Adrenal gland (tissue), 5 donors: Measurements from ENCODE around the gene FYCO1.

Source experiments
- POLR2A ChIP-seq, 2 donors: fragments of 450-650 bp; IDR thresholded peaks; one replicate each; pipeline ENCODE4 v1.6.1; 2017; ENCODE audit warnings: antibody characterized with exemption in 2 of 2, mild to moderate bottlenecking in 2 of 2, moderate library complexity in 1 of 2
- TF ChIP-seq, protein P1 (sequence below), 6 experiments: fragments of 450-650 bp in 4 of 6; fragments of 200-600 bp in 2 of 6; sonication (generic) in 1 of 6; IDR thresholded peaks; 1 replicate in 5 of 6; 2 replicates in 1 of 6; pipeline versions ENCODE4 v1.5.1 to v1.8.0; 2016 to 2021; ENCODE audit warnings: antibody characterized with exemption in 6 of 6, mild to moderate bottlenecking in 2 of 6, moderate library complexity in 1 of 6
- donor health status: DM: no; HTN: no; CAD: no.

DNA sequence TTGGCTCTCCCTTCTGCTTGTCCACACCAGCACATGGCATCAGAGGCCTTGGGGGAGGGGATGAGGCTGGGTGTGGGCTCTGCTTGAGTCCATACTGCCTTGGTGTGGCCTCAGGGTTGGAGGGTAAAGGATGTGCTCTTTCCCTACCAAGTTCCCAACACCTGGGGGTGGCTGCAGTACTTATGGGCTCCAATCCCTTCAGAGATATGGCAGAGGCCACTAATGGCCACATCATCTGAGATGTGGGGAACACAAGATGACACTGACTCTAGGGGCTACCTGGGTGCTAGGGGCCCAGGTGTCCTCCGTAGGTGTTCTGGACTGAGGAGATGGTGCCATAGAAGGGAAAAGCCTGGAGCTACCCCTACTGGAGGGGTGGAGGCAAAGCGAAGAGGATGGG, 45.5 kb downstream of the FYCO1 start:
- TF ChIP-seq, protein P1, sequence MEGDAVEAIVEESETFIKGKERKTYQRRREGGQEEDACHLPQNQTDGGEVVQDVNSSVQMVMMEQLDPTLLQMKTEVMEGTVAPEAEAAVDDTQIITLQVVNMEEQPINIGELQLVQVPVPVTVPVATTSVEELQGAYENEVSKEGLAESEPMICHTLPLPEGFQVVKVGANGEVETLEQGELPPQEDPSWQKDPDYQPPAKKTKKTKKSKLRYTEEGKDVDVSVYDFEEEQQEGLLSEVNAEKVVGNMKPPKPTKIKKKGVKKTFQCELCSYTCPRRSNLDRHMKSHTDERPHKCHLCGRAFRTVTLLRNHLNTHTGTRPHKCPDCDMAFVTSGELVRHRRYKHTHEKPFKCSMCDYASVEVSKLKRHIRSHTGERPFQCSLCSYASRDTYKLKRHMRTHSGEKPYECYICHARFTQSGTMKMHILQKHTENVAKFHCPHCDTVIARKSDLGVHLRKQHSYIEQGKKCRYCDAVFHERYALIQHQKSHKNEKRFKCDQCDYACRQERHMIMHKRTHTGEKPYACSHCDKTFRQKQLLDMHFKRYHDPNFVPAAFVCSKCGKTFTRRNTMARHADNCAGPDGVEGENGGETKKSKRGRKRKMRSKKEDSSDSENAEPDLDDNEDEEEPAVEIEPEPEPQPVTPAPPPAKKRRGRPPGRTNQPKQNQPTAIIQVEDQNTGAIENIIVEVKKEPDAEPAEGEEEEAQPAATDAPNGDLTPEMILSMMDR (IDR thresholded peaks at IDR 0.05): no peak
- no peak for TF ChIP-seq POLR2A (IDR thresholded peaks at IDR 0.05)
